ENCODE results near the gene KLF15.

The KLF15 gene

DNA sequence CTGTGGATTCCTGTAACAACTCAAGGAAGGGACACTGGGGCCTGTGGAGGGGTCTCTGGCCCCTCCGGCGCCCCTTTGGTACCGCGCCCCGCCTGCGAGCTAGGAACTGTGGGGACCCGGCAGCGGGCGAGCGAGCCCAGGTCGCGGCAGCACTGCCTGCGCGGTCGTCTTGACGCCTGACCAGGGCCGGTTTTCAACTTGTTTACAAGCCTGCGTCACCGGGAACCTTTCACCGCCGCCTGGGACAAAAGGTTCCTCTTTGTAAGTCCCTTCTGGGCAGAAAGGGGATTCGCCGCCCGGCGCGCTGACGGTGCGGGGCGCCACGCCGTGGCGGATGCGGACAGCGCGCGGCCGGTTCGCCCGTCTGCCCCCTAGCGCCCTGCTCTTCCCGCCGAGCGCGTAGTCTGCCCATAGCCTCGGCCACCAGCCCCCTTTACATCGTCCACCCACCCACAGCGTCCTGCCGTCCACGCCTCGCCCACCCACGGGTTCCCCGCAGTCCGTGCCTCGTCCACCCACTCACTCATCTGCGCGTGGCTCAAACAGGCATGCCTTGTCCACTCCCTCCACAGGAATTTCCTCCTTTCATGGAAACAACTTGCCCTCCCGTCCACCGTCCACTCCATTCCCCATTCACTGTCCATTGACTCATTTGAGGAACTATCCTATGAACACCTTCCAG lies 32.0 kb upstream of the KLF15 start:
- DNase-seq = peak; percentile 91 to 93

DNA sequence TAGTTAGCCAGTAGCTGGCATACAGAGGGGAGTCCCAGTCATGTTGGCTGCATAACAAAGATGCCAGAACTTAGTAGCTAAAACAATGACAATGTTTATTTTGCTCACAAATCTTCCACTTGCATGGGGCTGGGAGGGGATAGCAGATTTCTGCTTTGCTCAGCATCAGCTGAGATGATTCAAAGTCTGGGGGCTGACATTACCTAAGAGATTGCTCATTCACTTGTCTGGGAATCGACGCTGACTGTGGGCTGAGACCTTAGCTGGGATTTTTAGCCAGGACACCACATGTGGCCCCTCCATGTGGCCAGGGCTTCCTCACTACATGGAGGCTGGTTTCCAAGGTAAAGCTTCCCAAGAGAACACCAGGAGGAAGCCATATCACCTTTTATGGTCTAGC lies 24.8 kb upstream of the KLF15 start:
- peak in 1 of 2 donors; percentile 51 for DNase-seq

DNA sequence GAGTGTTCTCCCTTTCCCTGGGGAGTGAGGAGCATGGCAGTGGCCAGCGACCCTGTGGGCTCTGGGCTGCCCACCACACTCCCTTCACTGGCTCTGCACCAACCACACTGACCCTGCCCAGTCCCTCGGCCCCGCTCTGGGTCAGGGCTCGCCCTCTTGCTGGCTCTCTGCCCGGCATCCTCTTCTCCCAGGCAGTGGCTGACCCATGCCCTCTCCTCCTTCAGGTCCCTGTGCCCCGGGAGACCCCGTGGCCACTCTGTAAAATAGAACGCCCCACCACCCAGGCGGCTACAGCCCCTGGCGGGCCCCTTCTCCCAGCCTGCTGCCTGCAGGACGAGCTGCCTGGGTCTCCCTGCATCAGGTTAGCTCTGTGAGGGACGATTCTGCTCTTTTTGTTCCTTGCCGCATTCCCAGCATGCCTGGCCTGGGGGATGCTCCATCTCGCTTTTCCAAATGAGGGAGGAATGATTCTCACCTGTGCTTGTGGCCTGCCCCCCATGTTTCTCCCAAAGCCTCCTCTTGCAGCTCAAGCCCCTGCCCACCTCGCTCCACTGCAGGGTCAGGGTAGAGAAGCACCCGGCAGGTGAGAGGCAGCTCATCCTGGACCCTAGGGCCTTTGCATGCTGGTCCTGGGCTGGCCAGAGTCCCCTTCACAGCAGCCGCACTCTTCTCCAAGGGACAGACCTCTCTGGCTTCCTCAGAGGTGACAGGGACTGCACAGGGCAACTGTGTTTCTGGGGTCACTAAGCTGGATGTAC lies 23.0 kb upstream of the KLF15 start:
- DNase-seq = no peak

- no peak for DNase-seq
Observed at GRCh38 chr3:126378341-126378751, 21.1 kb upstream of the KLF15 start.

GRCh38 chr3:126377211-126377610 lies 20.0 kb upstream of the KLF15 start:
- no peak for DNase-seq

DNA sequence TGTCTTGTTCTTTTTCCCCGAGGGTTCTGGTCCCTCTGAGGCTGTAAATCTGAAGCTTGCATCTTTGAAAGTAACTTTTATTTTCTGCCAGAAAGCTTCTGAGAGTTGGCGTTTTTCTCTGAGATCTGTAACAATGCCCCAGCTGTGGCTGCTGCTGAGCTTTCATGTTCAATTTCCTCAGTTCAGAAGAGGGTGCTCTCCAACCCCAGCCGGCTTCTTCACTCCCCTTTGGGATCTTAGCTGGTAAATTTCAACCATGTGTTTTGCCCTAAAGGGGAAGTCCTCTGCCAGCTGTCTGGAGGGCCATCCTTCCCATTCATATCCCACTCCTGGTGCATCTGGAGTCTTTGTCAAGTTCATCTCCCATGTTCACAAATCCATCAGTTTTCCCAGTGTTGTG lies 19.2 kb upstream of the KLF15 start:
- no peak for DNase-seq

DNA sequence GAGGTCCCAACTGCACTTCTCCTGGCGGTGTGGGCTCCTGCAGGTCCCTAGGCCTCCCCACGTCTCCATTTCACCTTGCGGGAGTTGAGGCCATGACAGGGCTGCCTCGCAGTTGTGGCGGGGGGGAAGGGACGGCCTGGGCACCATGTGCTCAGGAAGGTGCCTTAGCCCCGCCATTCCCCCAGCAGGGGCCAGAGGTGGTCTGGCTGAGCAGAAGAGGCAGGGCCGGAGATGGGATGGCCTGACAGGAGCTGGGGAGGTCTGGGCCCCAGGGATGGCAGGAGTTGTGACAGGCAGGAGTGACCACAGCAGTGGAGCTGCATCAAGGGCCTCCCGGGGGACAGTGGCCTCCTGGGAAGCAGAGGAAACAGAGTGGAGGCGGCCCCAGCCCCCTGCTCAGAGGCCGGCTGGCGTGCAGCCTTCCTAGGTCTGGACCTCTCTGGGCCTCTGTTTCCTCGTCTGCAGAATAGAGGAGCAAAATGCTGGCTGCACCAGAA lies 18.7 kb upstream of the KLF15 start:
- no peak for DNase-seq

DNA sequence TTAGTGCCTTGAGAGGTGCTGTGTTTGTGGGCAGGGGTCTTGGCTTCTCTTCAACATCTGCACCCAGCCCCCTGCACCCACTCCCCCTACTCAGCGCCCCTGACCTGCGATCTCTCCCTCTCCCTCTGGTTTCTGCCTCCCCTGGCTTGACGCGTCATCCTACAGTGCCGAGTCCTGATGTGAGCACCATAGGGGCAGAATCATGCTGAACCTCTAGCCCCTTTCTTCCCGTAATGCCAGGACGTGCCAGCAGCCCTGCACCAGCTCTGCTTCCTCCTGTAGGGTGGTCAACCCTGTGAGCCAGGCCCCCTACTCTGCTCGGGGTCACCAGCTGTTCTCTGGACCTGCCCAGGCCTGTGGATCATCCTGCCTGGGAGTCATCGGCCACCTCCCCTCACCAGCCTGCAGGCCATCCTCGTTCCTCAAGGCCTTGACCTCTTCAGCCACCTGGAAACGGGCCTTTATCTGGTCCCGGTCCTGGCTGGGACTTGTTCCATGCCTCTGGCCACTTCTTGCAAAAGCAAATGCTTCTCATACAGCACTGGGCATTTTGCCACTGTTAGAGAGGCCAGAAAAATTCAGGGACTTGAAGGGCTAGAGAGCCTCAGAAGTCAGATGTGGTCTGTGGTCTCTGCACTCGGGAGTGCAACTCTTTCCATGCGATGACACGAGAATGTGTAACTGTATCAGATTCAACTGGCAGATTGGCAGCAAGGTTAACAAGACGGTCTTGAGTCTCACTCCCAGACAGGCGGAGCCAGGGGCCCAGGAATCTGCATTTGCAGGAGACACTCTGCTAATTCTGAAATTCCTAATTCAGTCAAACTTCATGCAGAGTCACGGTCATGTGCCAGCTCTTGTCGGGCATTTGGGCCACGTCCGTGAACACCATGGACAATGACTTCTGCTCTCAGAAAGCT lies 16.7 kb upstream of the KLF15 start:
- no peak for DNase-seq

DNA sequence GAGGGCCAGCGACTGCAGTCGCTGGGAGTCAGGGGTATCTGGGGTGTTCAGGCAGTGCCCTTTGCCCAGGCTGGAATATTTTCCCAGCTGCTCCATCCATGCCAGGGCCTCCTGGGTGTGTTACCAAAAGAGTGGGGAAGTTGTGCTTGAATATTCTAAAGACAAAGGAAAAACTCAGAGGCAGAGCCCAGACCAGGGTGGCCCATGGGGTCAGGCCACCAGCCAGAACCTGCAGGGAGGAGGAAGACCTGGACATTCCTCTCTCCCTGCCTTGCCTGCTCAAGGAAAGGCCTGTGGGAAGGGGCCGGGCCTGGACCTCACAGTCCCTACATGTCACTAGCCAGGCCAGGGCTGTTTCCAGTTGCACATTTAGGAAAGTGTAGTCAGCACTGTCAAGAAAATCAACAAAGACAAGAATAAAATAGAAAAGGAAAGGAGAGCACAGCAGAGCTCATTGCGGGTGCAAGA lies 16.0 kb upstream of the KLF15 start:
- no peak for DNase-seq

GRCh38 chr3:126372413-126373145 lies 15.4 kb upstream of the KLF15 start:
- DNase-seq = no peak

GRCh38 chr3:126371096-126371705 lies 14.0 kb upstream of the KLF15 start:
- DNase-seq = no peak

DNA sequence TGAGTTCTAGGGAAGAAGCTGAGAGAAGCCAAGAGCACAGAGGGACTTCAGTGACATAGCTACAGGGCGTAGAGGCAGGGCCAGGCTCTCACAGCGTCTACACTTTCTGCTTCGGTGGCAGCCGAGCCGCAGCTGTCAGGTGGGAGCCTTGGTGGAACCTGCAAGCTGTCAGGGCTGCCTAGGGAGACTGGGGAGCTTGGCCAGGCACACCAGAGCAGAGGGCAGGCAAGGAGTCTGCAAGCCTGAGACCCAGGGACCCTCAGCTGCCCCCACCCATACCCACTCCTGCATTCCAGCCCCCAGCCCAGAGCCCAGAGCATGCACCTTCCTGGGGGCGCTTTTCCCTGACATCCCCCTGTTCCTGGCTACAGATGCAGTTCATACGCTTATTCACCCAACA lies 13.4 kb upstream of the KLF15 start:
- no peak for DNase-seq

- DNase-seq = no peak
Observed at GRCh38 chr3:126370055-126370454, 12.8 kb upstream of the KLF15 start.

DNA sequence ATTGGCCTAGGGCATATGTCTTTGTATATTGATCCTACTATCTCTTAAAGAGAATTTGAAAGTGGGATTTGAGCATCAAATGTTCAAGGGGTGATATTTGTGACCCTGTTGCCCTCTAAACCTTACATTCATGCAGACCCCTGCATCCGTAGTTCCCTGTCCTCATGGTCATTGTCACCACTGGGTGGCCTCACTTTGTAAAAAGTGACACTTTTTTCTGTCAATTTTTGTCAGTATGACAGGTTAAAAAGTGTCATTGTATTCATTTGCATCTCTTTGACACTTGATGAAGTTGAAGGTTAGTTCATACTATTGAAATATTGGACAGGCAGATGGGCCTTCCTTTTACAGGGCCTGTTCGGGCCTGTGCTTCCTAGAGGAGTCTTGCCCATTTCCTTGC lies 12.3 kb upstream of the KLF15 start:
- DNase-seq = no peak

DNA sequence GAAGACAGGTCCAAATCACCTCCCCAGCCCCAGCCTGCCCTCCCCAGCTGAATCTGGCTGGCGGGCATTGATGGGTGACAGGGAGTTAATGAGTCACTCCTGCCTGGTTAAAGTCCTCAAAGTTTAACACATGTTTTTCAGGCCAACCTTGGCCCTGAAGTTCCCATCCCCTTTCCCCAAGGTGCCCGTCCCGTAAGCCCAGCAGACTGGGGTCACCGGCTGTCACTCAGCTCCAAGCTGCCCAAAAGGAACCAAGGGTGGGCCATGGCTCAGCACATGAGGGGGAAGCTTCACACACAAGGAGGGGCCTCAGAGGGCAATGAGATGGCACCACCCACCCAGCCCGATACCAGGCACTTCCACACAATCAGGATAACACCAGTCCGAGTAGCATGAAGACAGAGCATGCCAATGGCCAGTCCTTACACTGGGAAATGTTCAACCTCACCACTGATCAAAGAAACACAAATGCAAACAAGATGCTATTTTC lies 10.2 kb upstream of the KLF15 start:
- DNase-seq = no peak

DNA sequence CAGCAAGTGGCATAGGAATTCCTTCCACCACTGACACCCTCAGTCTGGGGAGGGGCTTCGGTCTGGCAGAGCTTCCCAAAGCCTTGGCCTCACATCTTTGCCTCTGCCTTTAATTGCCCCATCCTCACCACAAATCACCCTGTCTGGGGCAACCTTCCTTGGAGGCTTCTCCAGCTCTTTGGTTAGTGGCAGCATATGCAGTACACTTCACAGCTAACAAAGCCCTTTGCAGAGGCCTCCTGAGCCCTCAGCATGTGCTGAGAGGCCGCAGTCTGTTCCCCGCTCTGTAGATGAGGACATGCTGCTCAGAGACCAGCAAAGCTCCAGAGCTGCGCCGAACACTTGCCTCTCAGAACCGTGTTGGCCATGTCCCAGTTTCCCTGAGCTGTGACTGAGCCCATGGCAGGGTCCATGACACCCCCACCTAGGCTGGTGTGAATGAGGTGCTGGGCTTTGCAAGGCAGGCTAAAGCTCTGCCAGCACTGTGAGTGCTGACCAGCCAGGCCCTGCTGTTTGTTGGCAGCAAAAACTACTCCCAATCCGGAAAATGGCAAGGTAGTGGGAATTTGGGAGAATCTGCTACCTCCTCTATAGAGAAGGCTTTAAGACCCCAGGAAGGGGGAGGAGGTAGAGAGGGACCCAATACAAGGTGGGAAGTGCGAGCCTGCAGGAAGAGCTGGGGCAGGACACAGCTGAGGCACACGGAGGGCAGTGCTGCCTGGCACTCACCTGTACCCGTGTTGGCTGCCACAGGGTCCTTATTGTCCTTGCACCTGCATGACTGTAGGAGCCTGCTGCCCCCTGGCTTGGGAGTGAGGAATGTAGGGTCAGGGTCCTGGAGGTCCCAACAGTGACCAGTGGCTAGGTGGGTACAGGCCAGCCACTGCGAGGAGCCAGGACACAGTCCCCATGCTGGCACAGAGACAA lies 8.4 kb upstream of the KLF15 start:
- no peak for DNase-seq

- DNase-seq = peak in 1 of 2 donors; percentile 3
Observed at GRCh38 chr3:126364731-126365301, 7.6 kb upstream of the KLF15 start.

- DNase-seq = no peak
Observed at GRCh38 chr3:126364130-126364695, 7.0 kb upstream of the KLF15 start.

GRCh38 chr3:126361211-126361610 lies 4.0 kb upstream of the KLF15 start:
- DNase-seq = no peak

DNA sequence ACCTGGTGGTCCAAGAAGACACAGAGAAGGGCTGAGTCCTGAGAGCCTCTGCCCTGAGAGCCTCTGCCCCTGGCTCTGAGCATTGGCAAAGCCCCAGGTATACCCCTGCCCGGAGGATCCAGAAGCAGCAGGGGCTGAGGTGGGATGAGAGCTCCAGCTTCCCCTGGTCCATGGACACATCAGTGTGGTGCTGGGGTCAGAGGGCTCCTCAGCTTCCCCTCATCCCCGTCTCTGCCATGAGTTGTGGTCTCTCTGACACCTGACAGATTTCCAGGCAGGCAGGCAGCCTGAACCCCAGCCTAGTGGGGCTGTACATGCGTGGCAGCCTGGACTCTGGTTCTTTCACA lies 3.5 kb upstream of the KLF15 start:
- no peak for DNase-seq
